ENCODE results near the gene RASSF1.

Gene RASSF1, protein sequence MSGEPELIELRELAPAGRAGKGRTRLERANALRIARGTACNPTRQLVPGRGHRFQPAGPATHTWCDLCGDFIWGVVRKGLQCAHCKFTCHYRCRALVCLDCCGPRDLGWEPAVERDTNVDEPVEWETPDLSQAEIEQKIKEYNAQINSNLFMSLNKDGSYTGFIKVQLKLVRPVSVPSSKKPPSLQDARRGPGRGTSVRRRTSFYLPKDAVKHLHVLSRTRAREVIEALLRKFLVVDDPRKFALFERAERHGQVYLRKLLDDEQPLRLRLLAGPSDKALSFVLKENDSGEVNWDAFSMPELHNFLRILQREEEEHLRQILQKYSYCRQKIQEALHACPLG

DNA sequence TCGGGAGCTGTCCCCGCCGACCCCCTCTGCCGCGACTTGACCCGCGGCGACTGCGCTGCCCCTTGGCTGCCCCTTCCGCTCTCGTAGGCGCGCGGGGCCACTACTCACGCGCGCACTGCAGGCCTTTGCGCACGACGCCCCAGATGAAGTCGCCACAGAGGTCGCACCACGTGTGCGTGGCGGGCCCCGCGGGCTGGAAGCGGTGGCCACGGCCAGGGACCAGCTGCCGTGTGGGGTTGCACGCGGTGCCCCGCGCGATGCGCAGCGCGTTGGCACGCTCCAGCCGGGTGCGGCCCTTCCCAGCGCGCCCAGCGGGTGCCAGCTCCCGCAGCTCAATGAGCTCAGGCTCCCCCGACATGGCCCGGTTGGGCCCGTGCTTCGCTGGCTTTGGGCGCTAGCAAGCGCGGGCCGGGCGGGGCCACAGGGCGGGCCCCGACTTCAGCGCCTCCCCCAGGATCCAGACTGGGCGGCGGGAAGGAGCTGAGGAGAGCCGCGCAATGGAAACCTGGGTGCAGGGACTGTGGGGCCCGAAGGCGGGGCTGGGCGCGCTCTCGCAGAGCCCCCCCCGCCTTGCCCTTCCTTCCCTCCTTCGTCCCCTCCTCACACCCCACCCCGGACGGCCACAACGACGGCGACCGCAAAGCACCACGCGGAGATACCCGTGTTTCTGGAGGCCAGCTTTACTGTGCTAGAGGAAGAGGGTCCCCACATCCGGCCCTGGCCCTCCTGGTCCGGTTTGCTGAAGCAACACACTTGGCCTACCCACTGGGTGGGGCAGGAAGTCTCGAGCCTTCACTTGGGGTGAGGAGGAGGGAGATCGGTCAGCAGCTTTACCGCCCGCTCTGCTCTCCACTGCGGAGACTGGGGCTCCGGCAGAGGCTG, at the start of gene RASSF1:
Gene RASSF1 (minus strand): TSS at position 389 of the 882 bp plus-strand sequence. CDS start 31 bp downstream, at position 358.
- no peak for DNase-seq

DNA sequence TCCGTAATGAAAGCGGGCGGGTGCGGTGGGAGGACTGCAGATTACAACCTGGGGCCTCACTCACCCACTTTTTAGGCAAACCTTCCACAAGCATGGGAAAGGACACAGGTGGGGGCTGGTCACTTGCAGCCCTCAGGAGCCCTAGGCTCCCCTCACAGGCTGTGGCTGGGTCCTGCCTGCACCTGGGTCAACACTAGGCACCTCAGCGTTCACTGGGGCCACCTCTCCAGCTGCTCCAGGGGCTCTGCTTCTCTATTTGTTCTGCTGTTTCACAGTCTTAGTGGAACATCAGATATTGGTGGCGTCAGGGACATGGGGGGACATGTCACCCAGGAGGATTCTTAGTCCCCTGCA, 48.8 kb upstream of the RASSF1 start:
- no peak for DNase-seq

DNA sequence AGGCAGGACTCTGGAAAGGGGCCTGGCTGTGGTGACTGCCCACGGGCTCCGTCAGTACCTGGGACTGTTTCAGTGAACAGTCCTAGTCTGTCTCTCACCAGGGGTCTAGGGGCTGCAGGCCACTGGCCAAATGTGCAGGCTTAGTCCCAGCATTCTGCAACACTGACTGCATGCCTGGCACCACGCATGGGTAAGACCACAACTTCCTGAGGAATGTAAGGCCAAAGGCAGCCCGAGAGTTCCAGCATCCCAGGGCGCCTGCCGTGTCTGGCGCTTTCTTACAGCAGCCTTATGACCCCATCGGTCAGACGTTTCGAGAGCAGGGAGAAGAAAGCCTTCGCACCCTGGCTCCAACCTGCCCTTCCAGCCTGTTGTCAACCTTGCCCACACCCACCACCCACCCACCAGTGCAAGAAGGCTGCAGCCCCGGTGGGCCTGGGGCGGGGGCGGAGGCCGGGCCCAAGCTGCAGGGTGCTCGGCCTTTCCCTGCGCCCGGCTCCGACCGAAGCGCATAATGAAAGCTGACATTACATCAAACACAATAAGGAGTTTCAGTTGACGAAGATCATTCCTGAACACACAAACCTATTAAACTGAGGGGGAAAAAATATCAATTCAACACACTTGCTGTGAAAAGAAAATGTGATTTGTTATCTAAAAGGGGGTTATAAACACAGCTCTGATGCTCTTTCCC, 48.2 kb upstream of the RASSF1 start:
- DNase-seq = no peak

DNA sequence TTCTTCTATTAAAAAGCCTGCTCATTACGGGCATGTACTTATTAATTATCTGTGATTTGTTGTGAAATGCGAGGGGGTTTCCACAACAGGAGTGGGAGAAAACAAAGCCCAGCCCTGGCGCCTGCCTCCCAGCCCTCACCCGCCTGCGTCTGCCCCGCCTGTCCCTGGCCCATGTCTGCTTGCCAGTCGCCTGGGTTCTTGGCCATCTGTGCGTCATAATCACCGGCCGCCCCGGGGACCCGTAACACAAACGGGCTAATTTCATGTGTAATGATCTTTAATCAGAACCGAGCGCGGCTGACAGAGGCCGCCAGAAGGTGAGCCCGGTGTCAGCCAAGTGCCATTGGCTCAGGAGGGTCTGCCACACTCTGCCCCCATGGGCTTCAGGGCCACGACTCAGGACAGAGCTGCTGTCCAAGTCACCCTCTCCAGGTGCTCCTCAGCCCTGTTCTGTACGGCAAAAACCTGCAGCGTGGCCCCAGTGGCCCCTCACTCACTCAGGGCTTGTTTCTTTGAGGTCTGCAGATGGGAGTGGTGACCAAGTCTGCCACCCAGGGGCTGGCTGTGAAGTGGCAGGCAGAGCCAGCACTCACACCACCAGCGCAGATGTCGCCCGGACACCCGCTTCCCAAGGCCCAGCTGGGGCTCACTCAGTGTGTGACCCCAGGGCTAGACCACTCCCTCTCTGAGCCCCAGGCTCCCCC, 47.5 kb upstream of the RASSF1 start:
- DNase-seq = no peak

DNA sequence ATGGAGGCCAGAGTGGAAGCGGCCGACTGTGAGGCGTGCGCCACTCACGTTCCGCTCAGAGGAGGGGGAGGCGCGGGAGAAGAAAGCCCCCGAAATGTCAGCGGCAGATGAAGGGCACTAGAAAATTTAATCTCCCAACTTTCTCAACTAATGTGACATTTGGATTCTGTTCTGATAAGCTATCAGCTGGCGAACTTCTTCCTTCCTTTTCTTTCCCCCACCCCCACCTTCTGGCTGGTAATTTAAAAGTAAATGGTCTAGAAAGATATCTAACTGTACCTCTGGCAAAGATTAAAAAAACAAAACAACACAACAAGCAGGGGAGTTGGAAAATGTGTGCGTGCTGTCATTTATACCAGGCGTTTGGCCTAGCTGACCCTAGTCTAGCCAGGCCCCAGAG, 45.1 kb upstream of the RASSF1 start:
- no peak for DNase-seq

DNA sequence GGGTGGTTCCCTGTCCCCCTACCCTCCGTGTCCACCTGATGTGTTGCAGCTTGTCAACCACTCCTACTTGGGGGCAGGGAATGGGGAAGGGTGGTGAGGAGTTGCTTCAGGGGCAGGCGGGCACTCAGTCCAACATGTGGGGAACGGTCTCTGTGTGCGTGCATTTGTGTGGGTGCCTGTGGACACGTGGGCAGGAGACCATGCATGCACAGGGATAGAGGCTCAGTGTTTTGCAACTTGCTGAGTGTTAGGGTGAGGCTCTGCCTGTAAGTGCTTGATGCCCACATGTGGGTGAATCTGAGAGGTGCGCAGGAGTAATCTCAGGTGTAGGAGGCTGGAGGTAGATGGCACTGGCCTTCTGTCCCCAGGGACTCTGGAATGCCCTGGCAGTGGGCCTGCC, 43.1 kb upstream of the RASSF1 start:
- DNase-seq = no peak

DNA sequence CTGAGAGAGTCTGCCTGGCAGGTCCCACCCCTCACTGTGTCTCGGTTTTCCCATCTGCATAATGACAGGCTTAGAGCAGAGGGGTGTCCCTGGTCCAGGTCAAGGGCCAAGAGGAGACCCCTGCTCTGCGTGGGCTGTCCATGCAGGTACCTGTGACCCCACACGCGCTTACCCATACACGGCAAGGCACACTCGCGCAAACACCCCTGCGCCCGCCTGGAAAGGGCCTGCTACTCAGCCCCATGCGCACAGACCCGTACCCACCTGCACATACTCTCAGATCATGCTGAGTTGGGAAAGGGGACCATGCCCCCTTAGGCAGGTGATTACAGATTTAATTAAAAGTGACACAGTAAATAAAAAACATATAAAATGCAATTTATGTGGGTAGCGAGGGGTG, 42.1 kb upstream of the RASSF1 start:
- DNase-seq = no peak

DNA sequence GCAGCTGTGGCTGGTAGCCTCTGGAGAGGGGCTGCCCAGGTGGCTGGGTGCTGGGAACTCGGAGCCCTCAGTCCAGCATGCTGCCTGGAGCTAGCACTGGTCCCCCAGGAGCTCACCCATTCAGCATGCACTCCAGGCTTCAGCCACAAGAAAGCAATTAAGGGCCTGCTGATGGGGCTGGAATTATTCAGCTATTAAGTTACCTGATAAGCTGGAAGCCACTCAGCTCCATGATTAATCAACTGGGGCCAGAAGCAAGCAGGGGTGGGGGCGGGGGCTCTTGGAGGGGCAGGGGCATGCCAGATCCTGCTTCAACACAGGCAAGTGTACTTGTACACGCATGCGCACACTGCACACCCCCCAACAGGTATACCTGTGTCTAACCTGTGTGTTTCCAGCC, 40.7 kb upstream of the RASSF1 start:
- DNase-seq = no peak

DNA sequence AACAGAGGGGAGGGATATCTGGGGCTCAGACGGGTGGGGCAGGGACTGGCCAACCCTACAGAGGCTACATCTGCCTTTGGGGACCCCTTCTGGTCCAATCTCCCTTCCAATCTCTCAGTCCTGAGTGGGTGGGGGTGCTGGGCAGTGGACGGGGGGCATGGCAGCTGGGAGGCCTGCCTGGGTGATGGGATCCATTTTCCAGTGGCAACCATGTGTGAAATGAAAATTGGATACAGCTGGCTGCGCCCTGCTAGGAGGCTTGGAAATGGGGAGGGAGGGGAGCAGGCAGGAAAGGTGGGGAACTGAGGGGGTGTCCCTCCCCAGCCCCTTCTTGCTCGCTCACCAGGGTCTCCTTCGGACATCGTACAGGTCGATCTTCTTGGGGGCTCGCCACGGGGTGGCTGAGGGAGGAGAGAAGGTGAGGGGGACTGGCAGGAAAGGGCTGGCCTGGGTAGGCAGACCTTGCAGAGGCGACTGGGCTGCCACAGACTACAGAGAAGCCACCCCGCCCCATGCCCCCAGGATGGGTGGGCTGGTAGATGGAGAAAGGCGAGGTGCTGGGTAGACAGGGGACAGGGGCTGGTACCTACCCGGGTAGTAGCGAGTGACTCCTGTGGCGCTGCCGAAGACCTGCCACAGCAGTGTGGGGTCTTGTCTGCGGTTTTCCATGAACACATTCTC, 39.9 kb upstream of the RASSF1 start:
- no peak for DNase-seq

DNA sequence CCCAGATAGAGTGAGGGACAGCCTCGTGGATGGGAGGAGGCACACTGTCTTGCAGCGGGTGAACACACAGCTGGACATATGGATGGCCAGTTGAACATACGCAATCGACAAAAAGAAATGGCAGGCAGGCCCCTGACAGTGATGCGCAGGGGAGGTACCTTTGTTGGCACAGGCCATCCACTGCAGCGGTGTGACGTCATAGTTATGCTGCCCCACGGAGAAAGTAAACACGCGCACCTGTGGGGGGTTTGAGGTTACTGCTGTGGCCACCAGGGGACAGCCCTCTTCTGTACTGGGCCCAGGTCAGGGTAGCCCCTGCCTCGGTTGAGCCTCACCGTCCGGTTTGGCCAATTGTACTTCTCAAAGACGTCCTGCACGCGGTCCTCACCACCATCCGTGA, 38.1 kb upstream of the RASSF1 start:
- DNase-seq = no peak

DNA sequence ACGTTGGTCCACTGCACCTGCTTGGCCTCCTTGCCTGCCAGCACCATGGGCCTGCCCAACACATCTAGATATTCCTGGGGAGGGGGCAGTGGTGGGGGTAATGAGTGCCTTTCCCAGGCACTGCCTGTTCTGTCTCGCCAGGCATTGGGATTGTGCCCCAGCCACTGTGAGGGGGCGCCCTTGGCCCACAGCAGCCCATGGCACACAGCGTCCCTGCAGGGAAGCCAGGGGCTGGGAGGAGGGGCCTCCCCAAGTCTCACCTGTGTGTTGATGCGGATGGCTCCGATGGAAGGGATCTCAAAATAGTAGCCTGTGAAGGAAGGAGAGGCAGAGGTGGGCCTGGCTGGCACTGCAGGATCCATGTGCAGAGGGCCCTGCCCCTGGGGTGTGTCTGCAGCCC, 37.4 kb upstream of the RASSF1 start:
- no peak for DNase-seq

DNA sequence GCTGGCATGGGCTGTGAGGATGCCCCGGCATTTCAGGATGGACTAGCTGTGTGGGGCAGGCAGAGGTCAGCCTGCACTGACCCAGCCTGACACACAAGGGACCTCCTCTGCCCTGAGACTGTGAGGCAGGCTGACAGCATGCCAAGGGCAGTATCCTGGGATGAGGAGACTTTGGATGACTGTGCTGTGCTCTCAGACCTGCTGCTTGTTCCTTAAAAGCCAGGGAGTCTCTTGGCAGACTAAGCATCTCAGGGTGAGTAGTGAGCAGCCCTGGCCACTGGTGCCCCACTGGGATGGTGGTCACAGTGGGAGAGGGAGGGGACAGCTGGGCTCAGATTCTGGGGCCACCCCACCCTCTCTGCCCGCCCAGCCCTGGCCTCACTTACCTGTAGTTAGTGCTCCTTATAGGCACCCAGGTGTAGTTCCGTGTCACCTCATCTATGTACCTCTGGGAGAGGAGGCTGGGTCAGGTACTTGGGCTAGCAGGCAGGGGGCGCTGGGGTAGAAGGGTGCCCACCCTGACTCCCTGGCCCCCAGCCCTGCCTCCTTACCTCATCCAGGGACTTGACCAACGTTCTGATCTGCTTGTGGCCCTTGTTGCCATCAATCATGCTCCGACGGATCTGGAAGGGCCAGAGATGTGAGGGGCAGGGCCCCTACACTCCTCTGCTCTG, 34.8 kb upstream of the RASSF1 start:
- no peak for DNase-seq

DNA sequence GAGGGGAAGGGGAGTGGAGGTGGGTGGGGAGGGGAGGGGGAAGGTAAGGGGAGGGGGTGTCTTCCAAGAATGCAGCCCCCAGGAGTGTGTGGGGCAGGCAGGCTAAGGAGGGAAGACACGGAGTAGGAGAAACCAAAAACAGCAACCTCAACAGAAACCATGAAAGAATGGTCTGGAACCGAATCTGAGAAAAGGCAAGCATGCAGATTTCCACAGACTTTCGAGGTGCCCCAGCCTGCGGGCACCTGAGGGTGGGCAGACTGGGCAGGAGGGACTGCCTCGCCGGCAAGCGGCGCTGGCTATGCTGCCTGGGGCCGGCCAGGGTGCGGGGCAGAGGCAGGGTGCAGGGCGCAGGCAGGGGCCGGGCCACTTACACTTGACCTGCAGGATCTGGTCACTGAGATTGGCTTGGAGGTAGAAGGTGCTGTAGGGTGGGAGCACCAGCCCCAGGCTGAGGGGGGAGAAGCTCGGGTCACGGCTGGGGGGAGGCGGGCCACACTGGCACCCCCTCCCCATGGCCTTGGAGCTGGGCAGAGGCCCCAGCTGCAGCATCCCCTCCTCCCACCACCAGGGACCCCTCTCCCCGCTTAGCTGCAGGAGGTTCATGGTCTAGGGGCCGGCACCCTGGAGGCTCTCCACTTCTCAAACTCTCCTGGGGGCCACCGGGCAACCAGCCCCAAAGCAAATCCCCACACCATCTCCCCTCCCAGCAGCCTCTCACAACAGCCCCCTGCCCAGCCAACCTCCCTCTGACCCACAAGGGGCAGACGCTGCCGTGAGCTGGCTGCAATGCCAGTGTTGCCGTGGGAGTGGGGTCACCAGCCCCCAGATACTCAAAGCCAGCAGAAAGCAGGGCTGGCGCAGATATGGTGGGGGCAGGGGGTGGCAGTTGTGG, 34.0 kb upstream of the RASSF1 start:
- DNase-seq = no peak

DNA sequence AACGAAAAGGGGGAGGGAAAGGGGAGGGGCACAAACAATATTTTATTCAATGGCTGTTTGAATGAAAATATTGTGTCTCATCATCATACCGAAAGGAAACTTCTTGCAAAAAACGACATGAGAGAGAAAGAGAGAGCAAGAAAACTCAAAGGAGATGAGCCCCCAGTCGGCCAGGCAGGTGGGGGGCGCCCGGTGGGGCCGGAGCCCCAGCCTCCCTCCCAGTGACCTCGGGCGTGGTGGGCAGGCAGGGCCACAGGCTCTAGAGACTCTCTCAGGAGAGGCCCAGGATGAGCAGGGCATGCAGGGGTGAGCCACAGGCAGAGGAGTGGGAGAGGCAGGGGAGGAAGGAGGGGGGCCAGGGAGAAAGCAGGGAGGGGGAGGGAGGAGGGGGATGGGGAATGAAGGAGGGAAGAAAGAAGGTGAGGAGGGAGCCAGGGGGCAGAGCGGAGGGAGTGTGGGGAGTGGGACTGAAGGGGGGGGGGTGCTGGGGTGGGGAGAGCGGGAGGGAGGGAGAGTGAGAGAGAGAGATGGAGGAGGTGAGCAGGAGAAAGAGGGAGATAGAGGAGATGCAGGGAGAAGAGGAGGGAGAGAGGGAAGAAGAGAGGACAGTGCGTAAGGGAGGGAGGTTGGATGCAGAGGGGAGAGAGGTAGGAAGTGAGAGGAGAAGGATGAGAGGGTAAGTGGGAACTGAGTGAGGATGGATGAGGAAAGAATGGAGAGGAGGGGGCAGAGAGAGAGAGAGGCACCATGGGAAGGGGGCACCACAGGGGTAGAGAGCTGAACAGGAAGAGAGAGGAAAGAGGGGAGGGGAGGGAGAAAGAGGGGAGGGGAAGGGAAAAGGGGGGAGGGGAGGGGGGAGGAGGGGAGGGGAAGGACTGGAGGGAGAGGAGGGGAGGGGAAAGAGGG, 32.8 kb upstream of the RASSF1 start:
- no peak for DNase-seq

DNA sequence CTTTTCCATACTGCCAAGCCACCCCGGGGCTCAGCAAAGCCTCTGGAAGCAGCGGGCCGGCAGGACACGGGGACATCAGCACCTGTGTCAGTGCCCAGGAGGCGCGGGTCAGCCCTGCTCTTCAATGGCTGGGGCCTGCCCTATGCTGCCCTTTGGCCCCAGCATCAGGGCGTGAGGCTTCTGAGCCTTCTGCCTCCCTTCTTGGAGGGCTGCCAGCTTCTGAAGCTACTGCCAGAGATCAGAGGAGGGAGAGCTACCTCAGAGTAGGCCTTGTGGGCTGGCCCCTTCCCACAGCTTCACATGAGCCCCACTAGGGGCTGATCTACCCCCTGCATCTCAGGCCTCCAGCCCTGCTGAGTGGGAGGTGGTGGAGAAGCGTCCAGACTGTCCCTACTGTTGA, 31.7 kb upstream of the RASSF1 start:
- no peak for DNase-seq

DNA sequence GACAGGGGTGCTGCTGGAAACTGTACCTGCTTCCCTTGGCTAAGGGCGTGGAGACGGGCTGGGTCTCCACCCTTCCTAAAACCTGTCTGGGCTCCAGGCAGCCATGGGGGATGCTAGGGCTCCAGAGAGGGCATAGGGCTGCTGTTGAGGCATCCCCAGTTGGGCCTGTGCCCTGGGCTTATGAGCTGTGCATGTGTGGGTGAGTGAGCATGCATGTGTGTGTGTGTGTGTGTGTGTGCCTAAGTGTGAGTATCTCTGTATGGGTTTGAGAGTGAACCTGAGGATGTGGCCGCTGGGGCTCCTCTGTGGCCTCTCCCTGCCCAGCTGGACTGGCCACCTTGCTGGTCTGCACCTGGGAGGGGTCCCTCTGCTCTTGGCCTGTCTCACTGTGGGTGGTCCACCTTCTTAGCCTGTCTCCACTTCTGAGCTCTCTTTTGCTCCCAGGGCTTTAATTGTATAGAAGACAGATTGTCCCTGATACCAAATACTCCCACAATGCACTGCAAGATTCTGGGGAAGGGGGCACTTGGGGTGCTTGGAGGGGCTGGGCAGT, 30.6 kb upstream of the RASSF1 start:
- DNase-seq = no peak

DNA sequence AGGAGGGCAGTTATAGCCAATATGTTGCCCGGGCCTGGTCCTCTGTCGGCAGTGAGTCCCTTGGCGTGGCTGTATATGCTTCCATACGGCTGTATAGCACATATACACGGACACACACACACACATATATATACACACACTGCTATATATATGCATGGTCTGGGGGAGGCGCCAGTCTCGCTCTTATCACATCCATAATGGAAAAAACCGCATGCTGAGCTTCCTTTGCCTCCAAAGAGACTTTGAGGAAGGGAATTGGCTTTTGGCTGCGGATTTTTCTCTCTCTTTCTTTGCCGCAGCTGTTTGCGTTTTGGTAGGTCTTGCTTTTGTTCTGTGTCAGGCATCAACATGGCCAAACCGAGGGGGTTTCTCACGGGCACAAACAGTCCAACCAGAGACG, 30.0 kb upstream of the RASSF1 start:
- DNase-seq = peak; percentile 40

DNA sequence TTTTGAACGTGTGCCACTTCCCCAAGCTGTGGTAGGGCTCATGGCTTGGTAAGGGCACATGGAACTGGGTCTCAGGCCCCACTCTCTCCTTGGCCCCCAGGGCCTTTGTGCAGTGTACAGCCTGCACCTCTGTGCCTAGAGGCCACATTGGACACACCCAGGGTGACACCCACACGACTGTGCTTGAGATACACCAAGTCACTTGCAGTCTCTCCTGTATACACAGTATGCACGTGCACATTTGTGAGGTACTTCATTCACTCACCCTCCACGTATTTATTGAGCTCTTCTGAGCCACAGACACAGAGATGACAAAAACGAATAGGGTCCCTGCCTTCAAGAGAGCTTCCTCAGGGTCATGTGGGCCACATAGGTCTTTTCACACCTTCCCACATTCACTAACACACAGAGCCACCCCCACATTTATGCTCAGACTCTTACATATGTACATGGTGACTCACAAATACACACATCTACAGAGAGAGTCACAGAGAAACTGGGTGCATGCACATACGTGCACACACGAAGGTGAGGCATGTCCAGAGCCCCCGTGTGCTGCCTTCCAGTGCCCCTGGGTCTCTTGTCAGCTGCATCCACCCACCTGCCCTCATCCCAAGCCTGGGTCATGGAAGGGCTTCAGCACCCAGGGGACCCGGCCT, 28.5 kb upstream of the RASSF1 start:
- DNase-seq = no peak

DNA sequence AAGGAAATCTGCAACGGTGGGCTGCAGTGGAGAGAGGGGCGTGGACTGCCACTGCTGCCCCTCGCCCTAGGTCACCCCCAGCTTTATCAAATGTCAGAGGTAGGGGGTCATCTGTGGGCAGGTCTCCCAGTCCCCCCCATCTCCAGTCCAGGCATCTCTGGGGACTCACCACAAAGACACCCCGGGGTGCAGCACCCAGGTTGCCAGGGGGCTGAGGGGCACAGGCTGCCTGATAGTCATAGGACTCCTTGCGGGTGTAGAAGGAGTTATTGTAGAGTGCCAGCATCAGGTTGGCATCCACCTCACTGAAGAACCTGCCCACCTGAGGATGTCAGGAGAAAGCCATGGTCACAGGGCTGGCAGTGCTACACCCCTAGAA, 25.2 kb upstream of the RASSF1 start:
- DNase-seq = no peak
